Measurements from ENCODE around the gene IL17F.

Gene IL17F

DNA sequence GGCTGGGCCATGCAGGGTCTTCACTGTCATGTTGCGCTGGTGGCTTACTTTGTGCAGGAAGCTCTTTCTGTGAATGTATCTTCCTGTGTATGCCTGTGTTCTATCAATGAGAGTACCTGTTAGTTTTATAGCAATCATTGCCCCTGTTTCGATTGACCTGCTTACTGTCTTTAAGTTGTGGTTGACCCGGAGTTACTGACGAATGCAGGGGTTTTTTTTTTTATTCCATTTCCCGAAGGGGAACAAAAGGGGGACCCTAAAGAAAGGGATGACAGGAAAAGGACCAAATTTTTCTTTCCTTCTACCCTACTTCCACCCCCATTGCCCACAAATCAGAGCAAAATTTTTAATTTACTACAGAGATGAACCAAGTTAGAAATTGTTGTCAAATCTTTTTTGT is at the start of gene IL17F:
IL17F (minus strand) TSS at position 101 of the 400 bp plus-strand sequence; CDS start at position 30, 71 bp downstream.
- no peak for DNase-seq (ENCODE audit: low spot score)

DNA sequence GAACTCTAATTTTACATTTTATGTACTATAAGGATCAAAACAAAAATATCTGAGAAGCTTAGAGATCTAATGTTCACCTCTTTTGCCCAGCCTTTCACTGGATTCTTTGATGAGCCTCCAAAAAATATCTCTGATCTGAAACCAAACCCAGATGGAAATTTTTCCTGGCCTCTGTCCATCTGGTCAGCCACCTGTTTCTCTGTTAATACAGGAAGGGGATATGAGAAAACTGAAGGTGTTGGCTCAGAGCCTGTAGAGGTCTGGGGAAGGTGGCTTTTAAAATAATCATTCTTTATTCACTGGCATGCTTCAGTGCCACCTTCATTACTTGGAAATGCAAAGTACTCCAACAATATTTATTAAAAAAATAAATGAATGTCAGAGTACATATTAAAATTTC is 48.8 kb upstream of the IL17F start:
- no peak for DNase-seq (ENCODE audit: low spot score)

GRCh38 chr6:52288841-52289240 is 44.5 kb upstream of the IL17F start:
- DNase-seq (ENCODE audit: low spot score), result no peak

GRCh38 chr6:52288216-52288615 is 43.9 kb upstream of the IL17F start:
- DNase-seq (ENCODE audit: low spot score), result no peak

DNA sequence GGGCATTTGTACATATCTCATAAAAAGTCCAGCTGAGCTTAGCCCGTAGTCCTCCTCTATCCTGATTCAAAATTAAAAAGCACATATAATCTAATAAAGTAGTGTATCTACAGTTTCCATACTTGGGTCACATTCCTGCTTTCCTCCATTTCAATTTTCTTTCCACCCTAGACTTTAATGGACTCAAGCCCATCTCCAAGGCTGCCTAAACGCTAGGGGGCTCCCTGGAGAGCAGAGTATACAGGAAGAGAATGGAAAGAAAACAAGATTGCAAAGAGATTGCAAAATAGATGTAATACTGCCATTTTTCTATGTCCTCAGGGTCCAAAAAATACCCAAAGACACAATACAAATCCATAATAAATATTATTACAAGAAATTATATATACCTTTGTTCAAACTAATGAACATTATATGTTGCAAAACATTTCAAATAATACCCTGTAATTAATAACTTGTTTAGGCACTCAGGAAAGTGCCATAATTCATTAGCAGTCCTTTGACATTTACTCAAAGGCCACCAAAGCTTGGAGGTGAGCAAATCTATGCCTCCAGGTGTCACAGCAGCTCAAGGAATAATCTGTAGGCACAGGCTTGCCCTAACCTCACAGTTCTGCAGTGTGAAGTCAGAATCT is 42.6 kb upstream of the IL17F start:
- DNase-seq (ENCODE audit: low spot score), result peak; percentile 58

DNA sequence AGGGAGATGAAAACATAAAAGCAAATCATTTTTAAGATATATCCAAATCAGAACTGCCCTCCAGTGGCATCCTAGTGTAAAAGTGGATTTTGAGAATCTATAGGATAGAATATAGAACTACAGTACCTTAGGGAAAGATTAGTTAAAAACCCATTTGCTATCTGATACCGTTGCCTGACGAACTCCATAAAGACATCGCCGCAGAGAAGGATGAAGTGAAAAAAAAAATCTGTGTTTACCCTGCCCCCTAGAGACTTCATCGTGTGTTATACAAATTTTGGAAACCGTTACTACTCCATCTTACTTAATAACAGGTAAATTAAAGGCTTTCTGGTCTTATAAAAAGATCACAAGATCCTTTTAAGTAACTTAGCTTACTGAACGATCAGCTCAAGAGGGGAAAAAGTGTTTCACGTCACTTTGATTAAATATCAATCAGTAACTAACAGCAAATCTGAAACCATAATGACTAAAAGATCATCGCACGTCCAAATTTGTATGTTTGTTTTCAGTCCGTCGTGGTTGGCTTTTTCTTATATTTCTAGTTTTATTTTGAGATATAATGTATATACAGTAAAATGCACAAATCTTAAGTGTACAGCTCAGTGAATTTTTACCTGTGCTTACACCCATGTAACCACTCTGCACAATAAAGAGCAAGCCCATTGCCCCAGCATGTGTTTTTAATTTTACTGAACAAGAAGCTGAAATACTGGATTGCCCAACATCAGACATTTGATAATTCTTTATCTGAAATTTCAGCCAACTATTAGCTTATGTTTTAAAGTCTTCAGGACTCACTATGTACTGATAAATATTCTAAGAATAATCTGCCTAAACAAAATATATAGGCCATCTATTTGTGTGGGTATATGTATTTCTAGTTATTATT is 41.1 kb upstream of the IL17F start:
- no peak for DNase-seq (ENCODE audit: low spot score)

DNA sequence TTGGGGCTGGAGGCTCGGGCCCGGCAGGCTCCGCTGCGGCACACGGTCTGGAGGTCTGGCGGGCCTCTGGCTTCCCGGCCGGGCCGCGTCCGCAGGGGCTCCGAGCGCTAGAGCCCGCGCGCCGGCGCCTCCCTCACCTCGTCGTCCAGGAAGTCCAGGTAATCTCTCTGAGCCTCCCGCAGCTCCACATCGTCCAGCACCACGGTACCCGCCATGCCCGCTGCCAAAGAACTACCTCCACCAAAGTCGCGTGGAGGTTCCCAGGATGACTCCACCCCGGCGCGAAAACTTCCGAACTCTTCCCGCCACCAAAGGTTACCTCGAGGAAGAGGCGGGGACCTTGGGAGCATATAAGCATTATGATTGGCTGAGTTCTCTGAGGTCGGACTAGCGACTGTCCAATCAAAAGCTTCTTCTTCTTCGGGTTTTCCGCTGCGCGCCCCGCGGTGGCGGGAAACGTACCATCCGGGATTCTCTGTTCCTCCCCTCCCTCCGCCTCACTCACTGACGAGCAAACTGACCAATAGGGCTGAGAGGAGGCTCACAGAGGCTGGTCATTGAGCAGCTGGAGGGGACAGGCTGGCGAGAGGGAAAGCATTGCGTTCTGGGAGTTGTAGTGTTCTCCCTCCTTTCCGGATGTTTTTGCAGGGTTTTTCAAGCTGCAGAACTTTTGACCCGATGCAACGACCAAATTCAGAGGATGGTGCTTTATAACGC is 40.3 kb upstream of the IL17F start, which contains the start of gene MCM3:
MCM3 (minus strand) TSS at position 283 of the 717 bp plus-strand sequence; CDS start at position 215, 68 bp downstream.
- DNase-seq (ENCODE audit: low spot score), result peak; percentile 96

DNA sequence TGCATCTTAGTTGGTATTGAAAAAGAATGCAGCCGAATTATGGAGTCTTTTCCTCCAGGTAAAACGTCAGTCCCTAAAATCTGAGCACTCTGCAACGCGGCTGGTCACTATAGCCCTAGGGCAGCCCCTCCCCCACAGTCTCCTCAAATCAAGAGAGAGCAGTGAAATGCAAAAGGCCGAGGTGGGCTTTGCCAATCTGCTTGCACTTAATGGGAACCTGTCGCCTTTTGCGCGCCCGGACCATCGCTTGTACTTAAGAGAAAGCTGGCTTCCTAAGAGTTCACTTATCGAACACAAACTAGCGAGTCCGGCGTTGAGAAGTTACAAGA is 39.8 kb upstream of the IL17F start:
- no peak for DNase-seq (ENCODE audit: low spot score)

- DNase-seq (ENCODE audit: low spot score), result no peak
Measured at GRCh38 chr6:52283111-52283510, 38.8 kb upstream of the IL17F start.

GRCh38 chr6:52276130-52276529 is 31.8 kb upstream of the IL17F start:
- DNase-seq (ENCODE audit: low spot score), result no peak

DNA sequence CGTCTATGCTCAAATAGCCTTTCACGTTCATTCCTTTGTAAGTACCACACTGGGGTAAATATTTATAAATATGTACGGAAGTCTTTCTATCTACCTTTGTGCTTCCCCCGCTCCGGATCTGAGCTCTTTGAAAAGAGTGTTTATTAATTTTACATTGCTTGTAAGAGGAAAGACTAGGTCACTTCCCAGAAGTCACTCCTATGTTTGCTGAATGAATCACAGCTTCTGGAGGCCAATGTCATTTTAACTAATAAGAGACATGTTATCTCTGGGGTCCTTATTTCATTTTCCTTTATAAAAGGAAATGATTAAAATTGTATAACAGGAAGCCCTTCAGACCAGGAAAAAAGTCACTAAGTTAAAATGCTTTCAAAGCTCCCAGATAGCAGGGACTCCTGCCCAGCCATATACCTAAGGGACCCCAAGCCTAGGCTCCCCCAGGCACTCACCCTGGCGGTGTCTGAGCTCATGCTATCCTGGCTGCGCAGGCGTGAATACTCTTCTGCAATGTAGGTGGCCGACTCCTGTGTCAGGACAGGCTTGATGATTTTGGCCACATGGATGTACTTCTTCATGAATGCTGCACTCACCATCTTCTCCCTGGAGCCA is 27.7 kb upstream of the IL17F start:
- DNase-seq (ENCODE audit: low spot score), result no peak

GRCh38 chr6:52263709-52264540 is 19.6 kb upstream of the IL17F start:
- DNase-seq (ENCODE audit: low spot score), result peak; percentile 79

DNA sequence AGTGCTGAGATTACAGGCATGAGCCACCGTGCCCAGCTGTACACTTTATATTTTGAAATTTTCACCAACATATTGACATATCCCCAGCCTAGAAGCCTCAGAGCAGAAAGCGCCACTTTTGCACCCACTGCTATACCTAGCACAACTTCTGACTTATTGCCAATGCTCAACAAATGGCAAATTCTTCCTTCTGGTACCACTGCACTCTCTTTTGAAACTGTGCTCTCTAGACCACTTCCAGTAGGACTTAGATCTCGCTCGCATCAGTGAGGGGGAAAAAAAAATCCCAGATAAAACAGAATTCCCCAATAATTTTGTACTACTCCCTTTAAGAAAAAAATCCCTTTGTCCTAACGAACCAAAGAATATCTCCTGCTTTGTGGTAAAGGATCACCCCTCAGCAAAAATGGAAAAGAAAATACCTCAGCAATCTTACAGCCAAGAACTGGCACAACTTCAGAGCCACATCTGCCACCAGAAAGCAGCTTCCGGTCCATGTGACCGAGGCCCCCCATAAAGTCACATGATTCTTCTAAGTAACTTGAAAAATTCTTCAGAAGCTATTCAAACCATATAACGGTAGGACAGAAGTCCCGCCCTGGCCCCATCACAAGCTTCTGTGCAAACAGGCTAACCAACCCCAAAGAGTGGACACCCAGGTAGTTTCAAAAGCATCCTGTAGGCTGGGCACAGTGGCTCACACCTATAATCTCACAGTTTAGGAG is 18.5 kb upstream of the IL17F start:
- DNase-seq (ENCODE audit: low spot score), result no peak

GRCh38 chr6:52261229-52261628 is 16.9 kb upstream of the IL17F start:
- peak; percentile 78 for DNase-seq (ENCODE audit: low spot score)

GRCh38 chr6:52260634-52261033 is 16.3 kb upstream of the IL17F start:
- DNase-seq (ENCODE audit: low spot score), result no peak

- DNase-seq (ENCODE audit: low spot score), result no peak
Measured at GRCh38 chr6:52255434-52255833, 11.1 kb upstream of the IL17F start.

GRCh38 chr6:52254731-52255378 is 10.6 kb upstream of the IL17F start:
- DNase-seq (ENCODE audit: low spot score), result no peak

GRCh38 chr6:52253494-52253893 is 9.2 kb upstream of the IL17F start:
- peak; percentile 69 for DNase-seq (ENCODE audit: low spot score)

GRCh38 chr6:52251113-52251512 is 6.8 kb upstream of the IL17F start:
- no peak for DNase-seq (ENCODE audit: low spot score)

GRCh38 chr6:52249078-52249477 is 4.8 kb upstream of the IL17F start:
- no peak for DNase-seq (ENCODE audit: low spot score)

Measured in AG20443 (cell line).